K562 (cell line): ENCODE data around the gene SNPH. TPM values are rescaled to one million over a fixed set of nuclear protein-coding genes. Genes with fewer than 3 reads are reported as not detected.

Source experiments
- CREM ChIP-seq: IDR thresholded peaks from 2 replicates; pipeline ENCODE4 v1.6.1; 2014; ENCODE audit warnings: antibody characterized with exemption, low read depth
- GABPA ChIP-seq: fragments of 200-800 bp; sonication (Bioruptor generic); conservative IDR thresholded peaks from 2 replicates; pipeline ENCODE4 v1.6.1; 2016; ENCODE audit warnings: low read depth, missing genetic modification characterization, missing compliant biosample characterization
- HMGXB4 ChIP-seq: sonication (generic); formaldehyde crosslinking; IDR thresholded peaks from 2 replicates; pipeline ENCODE4 v1.8.1; 2023; ENCODE audit warnings: mild to moderate bottlenecking, missing genetic modification reagents
- ILF3 ChIP-seq: fragments of 450-650 bp; IDR thresholded peaks from 2 replicates; pipeline ENCODE4 v1.6.1; 2018; ENCODE audit warnings: antibody characterized with exemption, mild to moderate bottlenecking, moderate library complexity, borderline replicate concordance
- KDM5B ChIP-seq: fragments of 200-600 bp; sonication (generic); IDR thresholded peaks from 2 replicates; pipeline ENCODE4 v1.6.1; 2012; ENCODE audit warnings: low read depth, mild to moderate bottlenecking, moderate library complexity, low read length, control low read depth, inconsistent platforms; ENCODE audit not compliant: insufficient replicate concordance
- NFYB ChIP-seq: IDR thresholded peaks from 2 replicates; pipeline ENCODE4 v1.6.1; 2011; ENCODE audit warnings: mild to moderate bottlenecking, moderate library complexity; ENCODE audit not compliant: insufficient read length; ENCODE audit errors: extremely low read depth
- SIN3B ChIP-seq: fragments of 450-650 bp; IDR thresholded peaks from 2 replicates; pipeline ENCODE4 v1.6.1; 2017; ENCODE audit warnings: low read depth, mild to moderate bottlenecking, moderate library complexity
- SRSF1 ChIP-seq: fragments of 200-400 bp; formaldehyde crosslinking; IDR thresholded peaks from 2 replicates; pipeline ENCODE4 v1.6.1; 2017; ENCODE audit warnings: mild to moderate bottlenecking, low read depth, low read length, moderate library complexity
- TRIM28 ChIP-seq: fragments of 450-650 bp; IDR thresholded peaks from 2 replicates; pipeline ENCODE4 v1.6.1; 2017
- XRCC4 ChIP-seq: IDR thresholded peaks from one replicate; pipeline ENCODE4 v1.6.1; 2011; ENCODE audit not compliant: insufficient read depth, insufficient read length; ENCODE audit errors: extremely low read depth
- ZC3H8 ChIP-seq: fragments of 450-650 bp; IDR thresholded peaks from 2 replicates; pipeline ENCODE4 v1.6.1; 2017
- ZKSCAN3 ChIP-seq: fragments of 250-450 bp; sonication (Bioruptor Pico); IDR thresholded peaks from 2 replicates; pipeline ENCODE4 v1.4.0; 2020
- ZNF277 ChIP-seq: fragments of 250-450 bp; sonication (Bioruptor Pico); IDR thresholded peaks from 2 replicates; pipeline ENCODE4 v1.8.0; 2022; ENCODE audit warnings: inconsistent platforms, mild to moderate bottlenecking, moderate library complexity, borderline replicate concordance
- ZNF551 ChIP-seq: fragments of 250-450 bp; sonication (Bioruptor Pico); IDR thresholded peaks from 2 replicates; pipeline ENCODE4 v1.5.0; 2021; ENCODE audit warnings: mild to moderate bottlenecking, moderate library complexity
- polyA plus RNA-seq, 8 experiments: library from polyadenylated mRNA; depleted of rRNA in 4 of 8; stranded (reverse) in 5 of 8; unstranded in 3 of 8; fragments of >200 nt; fragmentation: Nextera tagmentation in 2 of 8; fragmentation: Illumina TruSeq in 1 of 8; extraction: Ambion mirVana in 2 of 8; extraction: Trizol in 1 of 8; gene quantifications; 2 replicates each; pipeline versions ENCODE4 v1.2.1 to v1.2.3, GENCODE V29; 2011 to 2014; ENCODE audit warnings: inconsistent platforms in 1 of 8, missing spikeins in 1 of 8
- total RNA-seq, 7 experiments: library from RNA; depleted of rRNA in 6 of 7; stranded (reverse); fragments of >200 nt in 6 of 7; fragmentation: Illumina TruSeq in 2 of 7; extraction: Trizol in 2 of 7; gene quantifications; 2 replicates each; pipeline versions ENCODE4 v1.2.1 to v1.2.3, GENCODE V29; 2011 to 2021; ENCODE audit warnings: low replicate concordance in 1 of 7
- TF ChIP-seq, protein P1 (sequence below), 2 experiments: fragments of 450-650 bp in 1 of 2; sonication (generic) in 1 of 2; formaldehyde crosslinking; conservative IDR thresholded peaks; 2 replicates each; pipeline versions ENCODE4 v1.4.0 to v1.8.1; 2020 to 2022; ENCODE audit warnings: mild to moderate bottlenecking in 1 of 2, missing genetic modification reagents in 1 of 2

SNPH gene
- total and polyA plus RNA-seq, 9 of the 15 experiments (the other 6 are each of a cell fraction or from before 2014, with no cell fraction given), result 0.03 to 4.2 (median 1.4) TPM

DNA sequence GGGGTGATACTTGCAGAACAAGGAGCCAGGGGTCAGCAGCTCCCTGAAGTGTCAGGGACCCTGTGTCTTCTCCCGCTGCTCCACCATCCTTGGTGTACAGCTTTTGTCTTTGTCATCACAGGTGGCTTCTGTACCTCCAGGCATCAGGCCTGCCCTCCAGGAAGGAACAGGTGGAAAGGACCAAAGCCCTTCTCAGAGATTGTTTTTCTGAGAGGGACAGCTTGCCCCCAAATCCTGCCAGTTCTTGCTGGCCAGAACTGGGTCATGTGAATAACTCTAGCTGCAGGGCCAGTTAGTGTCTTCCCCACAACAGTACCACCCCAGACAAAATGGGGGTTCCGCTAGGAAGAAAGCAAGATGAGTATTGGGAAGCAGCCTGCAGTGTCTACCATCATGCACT is 31.4 kb downstream of the SNPH start (continued):
- no peak for TF ChIP-seq KDM5B
- TF ChIP-seq ZKSCAN3, result no peak
- TF ChIP-seq GABPA, result no peak
- TF ChIP-seq ZNF277 (CRISPR knock-in tag), result no peak
- TF ChIP-seq SRSF1, result no peak
- TF ChIP-seq NFYB, result no peak
- TF ChIP-seq HMGXB4 (CRISPR knock-in tag), result no peak
- TF ChIP-seq, protein P1, sequence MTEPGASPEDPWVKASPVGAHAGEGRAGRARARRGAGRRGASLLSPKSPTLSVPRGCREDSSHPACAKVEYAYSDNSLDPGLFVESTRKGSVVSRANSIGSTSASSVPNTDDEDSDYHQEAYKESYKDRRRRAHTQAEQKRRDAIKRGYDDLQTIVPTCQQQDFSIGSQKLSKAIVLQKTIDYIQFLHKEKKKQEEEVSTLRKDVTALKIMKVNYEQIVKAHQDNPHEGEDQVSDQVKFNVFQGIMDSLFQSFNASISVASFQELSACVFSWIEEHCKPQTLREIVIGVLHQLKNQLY (CRISPR knock-in tag; conservative IDR thresholded peaks at IDR 0.05), result no peak
- TF ChIP-seq SIN3B, result no peak
- TF ChIP-seq ZNF551 (CRISPR knock-in tag), result no peak
- no peak for TF ChIP-seq TRIM28
- TF ChIP-seq CREM, result no peak
- no peak for TF ChIP-seq XRCC4
- no peak for TF ChIP-seq ILF3
- TF ChIP-seq ZC3H8, result no peak
